GM19467 (cell line): ENCODE results near the gene ABR.
"Not testable (repeated sequence)": the region's sequence is repeated elsewhere in the genome, so short reads cannot be mapped to it uniquely, and the experiment has no call there.

Source experiments
- ATAC-seq: cut with Tn5 transposase; IDR thresholded peaks from one replicate; pipeline ENCODE4 v1.9.1; 2021; ENCODE audit warnings: mild to moderate bottlenecking, moderate library complexity; ENCODE audit not compliant: unreplicated experiment

Gene ABR

GRCh38 chr17:1050996-1051925 is 128.5 kb downstream of the ABR start:
- ATAC-seq: no peak

- ATAC-seq: no peak
Measured at GRCh38 chr17:1050246-1050995, 129.4 kb downstream of the ABR start.

- ATAC-seq: no peak
Measured at GRCh38 chr17:1049446-1050225, 130.1 kb downstream of the ABR start.

GRCh38 chr17:1048516-1049115 is 131.2 kb downstream of the ABR start:
- ATAC-seq: not testable (repeated sequence)

GRCh38 chr17:1047879-1048470 is 131.8 kb downstream of the ABR start:
- ATAC-seq: no peak

GRCh38 chr17:1047177-1047878 is 132.5 kb downstream of the ABR start:
- no peak for ATAC-seq

- no peak for ATAC-seq
Measured at GRCh38 chr17:1045456-1045855, 134.3 kb downstream of the ABR start.

- not testable (repeated sequence) for ATAC-seq
Measured at GRCh38 chr17:1044387-1045009, 135.3 kb downstream of the ABR start.

- no peak for ATAC-seq
Measured at GRCh38 chr17:1043601-1044251, 136.1 kb downstream of the ABR start.

GRCh38 chr17:1042486-1042885 is 137.3 kb downstream of the ABR start:
- ATAC-seq: no peak

- ATAC-seq: no peak
Measured at GRCh38 chr17:1041746-1042145, 138.0 kb downstream of the ABR start.

GRCh38 chr17:1040216-1040600 is 139.6 kb downstream of the ABR start:
- no peak for ATAC-seq

GRCh38 chr17:1039511-1040215 is 140.1 kb downstream of the ABR start:
- no peak for ATAC-seq

GRCh38 chr17:1039123-1039507 is 140.7 kb downstream of the ABR start:
- no peak for ATAC-seq

- no peak for ATAC-seq
Measured at GRCh38 chr17:1038459-1039122, 141.2 kb downstream of the ABR start.

- no peak for ATAC-seq
Measured at GRCh38 chr17:1037238-1037879, 142.4 kb downstream of the ABR start.

- ATAC-seq: no peak
Measured at GRCh38 chr17:1036845-1037237, 142.9 kb downstream of the ABR start.
